HuH-7 (cell line): Measurements from ENCODE around the gene ACAN.

Experiments used
- DNase-seq: peaks from one replicate; pipeline ENCODE4 v3.0.0; 2011; ENCODE audit warnings: low spot score

The ACAN gene

DNA sequence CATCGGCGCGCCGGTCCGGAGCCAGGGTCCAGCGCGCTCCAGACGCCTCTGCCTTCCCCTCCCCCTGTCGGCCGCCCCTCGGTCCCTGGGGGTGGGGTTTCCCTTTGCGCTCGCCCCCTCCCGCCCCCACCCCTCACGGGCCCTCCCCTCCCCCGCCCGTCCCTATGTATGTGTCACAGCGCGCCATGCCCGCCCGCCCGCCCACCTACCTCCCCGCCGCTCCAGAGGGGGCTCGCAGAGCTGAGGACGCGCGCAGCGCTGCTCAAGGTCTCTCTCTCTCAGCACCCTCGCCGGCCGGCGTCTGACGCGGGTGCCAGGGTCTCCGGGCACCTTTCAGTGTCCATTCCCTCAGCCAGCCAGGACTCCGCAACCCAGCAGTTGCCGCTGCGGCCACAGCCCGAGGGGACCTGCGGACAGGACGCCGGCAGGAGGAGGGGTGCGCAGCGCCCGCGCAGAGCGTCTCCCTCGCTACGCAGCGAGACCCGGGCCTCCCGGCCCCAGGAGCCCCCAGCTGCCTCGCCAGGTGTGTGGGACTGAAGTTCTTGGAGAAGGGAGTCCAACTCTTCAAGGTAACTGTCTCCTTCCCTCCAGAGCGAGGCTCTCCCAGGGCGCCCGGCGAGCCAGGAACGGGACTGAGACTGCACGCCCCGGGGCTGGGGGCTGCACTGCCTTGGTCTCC is at the start of gene ACAN:
ACAN (plus strand) TSS at position 196 of the 679 bp plus-strand sequence. CDS start 32,771 bp downstream, outside the sequence.
- DNase-seq = no peak

- DNase-seq = no peak
Measured at GRCh38 chr15:88756521-88756920, 46.7 kb upstream of the ACAN start.

DNA sequence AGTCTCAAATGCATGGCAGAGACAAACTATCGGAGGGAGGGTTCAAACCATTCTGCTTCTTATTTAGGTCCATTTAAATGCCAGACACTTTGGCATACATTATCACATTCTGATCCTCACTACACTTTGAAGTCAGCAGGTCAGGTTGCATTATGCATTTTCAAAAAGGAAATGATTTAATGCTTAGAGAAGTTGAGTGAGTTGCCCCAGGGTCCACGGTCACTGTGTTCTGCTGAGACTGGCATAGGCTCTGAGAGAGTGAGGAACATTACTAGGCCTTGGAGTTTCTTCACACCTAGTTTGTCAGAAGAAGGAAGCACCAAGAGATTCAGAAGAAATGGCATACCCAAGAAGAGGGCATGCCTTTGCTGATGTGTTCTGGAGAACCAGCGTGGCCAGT is 46.3 kb upstream of the ACAN start:
- DNase-seq = no peak

DNA sequence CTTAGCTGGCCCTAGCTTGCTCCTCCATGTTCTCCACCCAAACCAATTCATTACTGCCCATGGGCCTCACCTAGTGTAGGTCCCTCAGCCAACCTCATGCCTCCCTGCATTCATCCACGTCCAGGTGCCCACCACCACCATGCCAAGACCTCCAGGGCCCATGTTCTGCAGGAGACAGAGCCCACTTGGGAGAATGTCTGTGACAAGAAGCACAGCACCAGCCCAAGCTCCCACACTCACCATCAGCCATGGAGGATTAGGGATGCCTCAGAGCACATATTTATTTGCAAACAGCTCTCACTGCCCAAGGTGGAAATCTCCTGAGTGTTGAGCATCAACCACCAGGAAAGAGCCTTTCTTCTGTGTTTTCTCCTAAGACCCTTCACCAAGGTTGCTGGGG is 43.4 kb upstream of the ACAN start:
- DNase-seq = no peak

GRCh38 chr15:88764448-88764847 is 38.8 kb upstream of the ACAN start:
- no peak for DNase-seq

DNA sequence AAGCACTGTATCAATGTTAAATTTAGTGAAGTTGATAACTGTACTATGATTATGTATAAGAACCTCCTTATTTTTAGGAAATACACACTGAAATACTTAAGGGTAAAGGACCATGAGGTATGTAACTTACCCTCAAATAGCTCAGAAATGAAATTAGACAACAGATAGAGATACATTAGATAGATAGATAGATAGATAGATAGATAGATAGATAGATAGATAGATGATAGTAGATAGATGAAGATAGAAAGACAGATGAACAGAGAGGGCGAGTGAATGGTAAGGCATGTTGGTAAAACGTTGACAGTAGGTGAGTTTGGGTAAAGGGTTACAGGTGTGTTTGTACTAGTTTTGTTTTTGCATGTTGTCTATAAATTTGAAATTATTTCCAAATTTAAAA is 38.0 kb upstream of the ACAN start:
- no peak for DNase-seq

GRCh38 chr15:88769161-88769971 is 33.9 kb upstream of the ACAN start:
- DNase-seq = no peak

DNA sequence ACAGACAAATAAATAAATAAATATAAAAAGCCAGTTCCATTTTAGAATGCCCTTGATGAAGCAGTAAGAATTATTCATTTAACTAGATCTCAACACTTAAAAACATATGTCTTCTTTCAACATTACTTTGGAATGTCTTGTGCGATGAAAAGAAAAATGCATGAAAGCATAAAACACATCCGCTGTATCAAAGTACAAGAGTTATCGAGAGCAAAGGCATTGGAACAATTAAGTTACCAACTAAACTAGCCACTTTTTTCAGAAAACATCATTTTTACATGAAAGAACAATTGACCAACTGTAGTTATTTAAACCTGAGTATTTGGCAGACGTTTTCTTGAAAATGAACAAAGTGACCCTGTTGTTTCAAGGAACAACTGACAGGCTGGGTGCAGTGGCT is 27.5 kb upstream of the ACAN start:
- DNase-seq = no peak

DNA sequence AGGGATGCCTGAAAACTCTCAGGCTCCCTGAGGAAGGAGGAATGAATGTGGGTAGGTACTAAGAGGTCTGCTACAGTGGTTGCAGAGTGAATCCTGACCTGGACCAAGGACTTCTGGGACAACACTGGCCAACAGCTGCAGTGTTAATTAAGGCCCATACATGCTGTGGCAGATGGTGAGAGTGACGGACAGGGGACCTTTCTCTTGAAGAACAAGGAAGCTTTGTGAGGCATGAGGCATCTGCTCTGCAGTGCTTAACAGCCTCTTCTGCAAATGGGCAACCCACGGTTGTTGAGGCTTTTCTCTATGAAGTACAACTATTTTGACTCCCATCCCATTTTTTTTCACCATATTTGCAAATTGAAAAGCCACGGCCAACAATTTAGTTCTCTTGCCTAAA is 26.6 kb upstream of the ACAN start:
- DNase-seq = no peak

DNA sequence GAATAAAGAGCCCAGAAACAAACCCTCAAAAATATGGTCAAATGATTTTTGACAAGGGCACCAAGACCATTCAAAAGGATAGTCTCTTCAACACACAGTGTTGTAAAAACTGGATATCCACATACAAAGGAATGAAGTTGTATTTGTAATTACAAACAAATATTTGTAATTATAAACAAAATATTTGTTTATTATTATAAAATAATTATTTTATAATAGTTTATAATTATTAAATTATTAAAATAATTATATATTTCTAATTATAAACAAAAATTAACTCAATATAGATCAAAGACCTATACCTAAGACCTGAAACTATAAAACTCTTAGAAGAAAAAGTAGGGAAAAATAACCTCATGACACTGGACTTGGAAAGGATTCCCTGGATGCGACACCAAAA is 23.3 kb upstream of the ACAN start:
- no peak for DNase-seq

DNA sequence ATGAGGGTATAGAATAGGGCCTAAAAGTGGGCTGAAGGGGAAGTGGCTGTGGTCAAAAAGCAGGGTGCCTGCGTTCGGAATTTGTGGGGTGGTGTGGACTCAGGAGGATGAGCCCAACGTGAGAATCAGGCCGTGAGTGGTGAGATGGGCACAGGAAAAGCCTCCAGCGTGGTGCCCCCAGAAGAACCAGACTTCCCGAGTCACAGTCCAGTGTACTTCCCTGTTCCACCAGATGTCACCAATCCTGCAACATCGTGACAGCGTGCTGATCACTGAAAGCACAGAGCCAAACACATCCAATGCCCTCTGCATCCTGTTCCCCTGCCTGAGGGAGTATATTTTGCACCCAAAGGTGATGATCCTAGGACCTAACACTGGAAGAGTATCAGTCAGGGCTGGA is 20.8 kb upstream of the ACAN start:
- no peak for DNase-seq

DNA sequence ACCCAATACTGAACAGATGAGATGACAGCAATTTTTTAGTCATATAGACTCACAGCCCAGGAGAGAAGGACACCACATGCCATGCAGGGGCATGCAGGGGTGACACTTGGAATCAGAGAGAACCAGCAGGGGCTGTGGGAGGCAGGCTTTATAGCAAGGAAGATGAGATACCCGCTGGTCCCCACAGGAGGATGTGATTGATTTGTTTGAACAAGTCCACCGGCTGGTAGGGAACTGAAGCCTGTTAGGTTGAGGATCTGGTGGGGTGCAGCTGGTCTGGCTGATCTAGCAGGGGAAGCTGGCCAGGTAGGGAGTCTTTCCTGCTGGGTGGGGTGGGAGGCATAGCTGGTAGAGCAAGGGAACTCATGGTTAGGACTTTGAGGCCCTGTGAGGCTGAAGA is 18.0 kb upstream of the ACAN start:
- DNase-seq = no peak

- DNase-seq = no peak
Measured at GRCh38 chr15:88788036-88788435, 15.2 kb upstream of the ACAN start.

DNA sequence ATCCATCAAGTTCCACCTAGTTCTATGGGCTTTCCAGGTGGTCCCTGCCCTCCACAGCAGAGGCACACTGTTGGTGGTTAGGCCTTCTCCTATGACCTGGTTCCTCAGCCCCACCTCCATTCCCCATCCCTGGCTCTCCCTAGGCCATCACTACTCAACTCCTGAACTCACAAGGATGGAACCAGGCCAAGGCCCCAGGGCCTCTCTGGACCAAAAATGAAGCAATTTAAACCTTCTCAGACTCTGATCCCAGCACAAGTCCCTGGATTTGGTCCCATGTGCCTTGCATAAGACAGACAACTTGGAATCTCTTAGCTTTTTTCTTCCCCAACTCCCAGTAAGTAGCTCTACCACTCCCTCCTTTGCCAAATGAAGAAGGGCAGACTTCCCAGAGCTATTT is 14.4 kb upstream of the ACAN start:
- no peak for DNase-seq

DNA sequence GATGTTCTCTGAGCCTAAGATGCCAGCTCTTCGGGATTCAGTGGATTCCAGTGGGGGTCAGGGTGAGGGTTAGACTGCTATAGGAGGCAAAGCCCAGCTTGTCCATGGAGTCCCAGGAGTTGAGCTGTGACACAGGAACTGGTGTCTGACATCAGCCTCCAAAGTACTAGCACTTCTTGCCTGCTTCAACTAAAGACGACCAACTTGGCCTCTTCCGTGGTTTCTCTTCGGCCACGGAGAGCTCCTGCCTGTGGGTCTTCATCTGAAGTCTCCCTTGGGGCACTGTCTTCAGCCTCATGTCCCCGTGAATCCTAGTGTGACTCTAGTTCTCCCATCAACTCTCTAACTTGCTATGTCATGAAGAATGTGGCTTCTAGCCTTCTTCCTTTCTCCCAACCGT is 12.8 kb upstream of the ACAN start:
- no peak for DNase-seq

DNA sequence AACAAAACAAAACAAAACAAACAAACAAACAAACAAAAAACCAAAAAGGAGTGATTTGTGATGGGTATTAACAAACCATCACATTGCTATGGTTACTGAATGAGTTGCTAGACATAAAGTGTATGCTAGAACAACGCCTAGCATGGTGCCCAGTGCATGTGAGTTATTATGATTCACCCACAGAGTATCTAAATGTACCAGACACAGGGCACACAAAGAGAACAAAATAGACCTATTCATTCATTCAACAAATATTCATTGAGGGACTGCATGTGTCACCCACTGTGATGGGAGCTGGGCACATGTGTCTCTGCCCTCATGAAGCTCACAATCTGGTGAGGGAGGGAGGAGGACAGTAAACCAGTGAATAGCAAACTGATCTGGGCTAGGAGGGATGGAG is 11.6 kb upstream of the ACAN start:
- DNase-seq = no peak

DNA sequence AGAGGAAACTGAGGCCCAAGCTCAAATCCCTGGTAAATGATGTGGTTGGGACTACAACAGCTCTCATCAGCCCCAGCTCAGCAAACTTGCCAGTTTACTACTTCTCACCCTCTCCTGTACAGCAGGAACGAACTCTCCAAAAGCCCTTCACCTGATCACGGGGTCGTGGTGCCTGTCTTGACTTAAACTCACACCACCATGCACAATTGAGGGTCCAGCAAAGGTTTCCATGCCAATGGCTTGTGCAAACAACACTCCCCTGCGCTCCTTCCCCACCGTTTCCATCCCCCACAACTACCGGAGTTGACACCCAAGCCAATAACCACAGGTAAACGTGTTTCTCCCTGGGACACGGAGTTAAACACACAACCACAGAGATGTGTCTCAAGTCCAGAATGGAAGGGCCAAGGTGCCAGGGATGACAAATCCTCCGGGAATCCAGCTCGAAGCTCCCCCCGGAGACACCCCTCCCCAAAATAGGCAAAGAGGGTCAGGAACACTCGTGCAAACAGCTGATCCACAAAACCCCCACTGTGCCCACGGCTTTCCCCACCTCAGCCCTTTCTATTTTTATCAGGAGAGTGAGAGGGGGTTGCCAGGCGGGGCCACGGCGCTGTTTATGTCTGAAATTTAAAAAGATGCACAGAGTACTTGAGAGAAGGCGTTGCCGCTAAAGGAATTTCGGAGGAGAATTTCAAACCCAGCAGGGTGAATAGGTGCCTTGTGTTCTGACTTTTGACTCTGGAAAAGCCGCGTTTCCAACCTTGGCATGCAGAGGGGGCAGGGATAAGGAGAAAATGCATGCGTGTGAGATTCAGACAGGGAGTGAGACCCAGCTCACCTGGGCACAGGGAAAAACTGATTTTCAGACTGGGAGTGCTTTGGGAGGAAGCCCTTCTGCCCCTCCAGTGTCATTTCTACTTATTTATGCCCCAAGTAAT is 10.6 kb upstream of the ACAN start:
- DNase-seq = no peak

DNA sequence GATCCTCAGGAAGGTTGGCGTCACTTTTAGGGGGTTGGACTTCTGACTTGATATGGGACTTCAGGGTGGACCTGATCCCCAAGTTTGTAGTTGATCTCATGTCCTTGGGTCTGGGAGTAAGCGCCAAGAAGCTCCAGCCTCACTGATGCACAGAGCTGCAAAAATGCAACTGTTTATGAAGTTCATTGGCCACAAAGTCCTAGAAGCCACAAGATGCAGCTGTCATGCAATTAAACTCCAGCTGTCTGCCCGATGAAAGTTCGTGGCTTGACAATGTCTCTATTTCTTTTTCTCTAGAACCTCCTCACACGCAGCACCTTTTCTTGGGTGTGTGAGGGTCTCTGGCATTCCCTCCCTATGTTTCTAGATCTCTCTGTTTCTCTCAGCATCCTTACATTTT is 9.2 kb upstream of the ACAN start:
- no peak for DNase-seq

DNA sequence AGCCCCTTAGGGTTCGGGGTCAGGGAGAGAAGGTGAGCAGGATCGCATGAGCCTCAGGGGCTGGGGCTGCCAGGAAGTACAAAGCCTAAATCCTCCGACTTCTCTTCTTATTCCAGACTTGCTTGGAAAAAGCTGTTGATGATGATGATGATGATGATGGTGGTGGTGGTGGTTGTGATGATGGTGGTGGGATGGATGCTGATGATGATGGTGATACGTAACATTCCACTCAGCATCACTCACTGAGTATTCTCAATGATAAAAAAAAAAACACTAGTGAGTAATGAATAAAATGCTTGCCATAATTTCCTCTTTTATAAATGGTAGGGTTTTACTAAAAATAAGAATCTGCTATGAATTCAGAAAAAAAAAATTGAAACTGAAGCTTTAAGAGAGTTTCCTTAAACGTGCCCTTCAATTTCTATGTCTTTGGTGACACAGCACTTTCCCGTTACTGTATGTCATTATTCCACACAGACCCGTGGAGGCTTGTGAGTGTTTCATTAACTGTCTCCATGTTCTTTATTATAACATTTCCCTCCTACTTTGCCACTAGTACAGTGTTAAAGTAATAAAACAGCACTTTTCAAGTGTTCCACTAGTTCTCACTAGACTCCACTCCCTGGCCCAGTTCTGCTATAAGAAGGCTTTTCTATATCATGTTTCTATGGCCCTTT is 5.4 kb upstream of the ACAN start:
- no peak for DNase-seq

GRCh38 chr15:88799341-88799740 is 3.9 kb upstream of the ACAN start:
- DNase-seq = no peak

GRCh38 chr15:88800026-88800425 is 3.2 kb upstream of the ACAN start:
- DNase-seq = no peak

DNA sequence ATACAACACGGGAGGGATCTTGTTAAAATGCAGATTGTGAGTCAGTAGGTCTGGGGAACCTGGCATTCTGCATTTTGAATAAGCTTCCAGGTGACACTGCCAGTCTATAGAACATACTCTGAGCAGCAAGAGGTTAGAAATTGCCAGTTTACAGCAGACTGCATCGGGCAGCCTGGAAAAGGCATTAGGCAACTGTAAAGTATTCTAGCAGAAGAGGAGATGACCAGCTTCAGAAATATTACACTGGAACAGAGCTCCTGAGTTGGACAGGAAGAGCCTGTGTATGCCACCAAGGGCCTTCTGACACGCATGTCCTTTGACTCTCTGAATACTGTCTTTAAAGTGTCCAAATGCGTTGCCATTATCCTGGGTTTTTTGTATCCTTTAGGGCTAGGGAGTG is 2.5 kb upstream of the ACAN start:
- no peak for DNase-seq
